Measurements from ENCODE around the gene DNAJC5.

Gene DNAJC5

DNA sequence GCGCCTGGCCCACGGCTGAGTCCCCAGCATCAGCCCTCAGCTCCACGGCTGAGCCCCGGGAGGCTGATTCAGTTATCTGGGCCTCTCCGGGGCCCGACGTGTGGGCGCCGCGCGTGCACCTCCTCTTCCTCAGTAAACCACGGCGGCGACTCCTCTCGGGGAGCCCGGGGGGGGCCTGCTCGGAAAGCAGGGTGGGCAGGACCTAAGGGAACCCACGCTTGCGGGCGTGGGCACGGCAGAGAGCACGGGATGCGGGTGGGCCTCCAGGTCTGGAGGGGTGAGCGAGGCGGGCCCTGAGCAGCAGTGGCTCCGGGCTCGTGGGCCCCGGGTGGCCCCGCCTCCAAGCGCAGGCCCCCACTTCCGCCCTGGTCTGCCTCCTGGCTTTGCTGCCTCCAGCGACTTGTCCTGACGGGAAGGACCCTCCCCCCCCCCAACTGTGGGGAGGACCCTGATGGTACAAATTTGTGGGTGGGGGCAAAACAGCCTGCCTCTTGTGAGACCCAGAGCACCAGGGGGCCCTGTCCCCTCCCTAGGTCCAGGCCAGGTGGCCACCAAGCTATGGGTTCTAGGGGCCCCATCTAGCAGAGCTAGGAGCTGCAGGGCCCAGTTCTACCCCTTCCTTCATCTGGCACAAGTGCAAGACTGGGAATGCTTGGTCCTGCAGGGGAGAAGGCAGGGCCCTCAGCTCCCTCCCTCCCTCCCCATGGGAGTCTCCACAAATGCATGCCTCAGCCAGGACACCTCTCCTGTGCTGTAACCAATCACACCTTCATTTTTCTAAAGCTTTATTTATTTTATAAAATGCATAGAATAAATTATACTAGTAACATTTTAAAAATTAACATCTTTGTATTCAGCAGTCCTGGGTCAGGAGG is 44.4 kb downstream of the DNAJC5 start:
- Histone ChIP-seq H3K9me3 (ENCODE audit: control insufficient read depth, low read depth, low read length) (no peaks in the 10 kb centered on the region), H3K9ac (ENCODE audit: low read length) (no peak overlapping the region), H3K4me3 (ENCODE audit: low read length) (no peak overlapping the region), H3K27me3 (ENCODE audit: control insufficient read depth, insufficient read depth, low read length) (no peaks in the 10 kb centered on the region), H3K4me1 (ENCODE audit: control insufficient read depth, low read depth, low read length) (no peaks in the 10 kb centered on the region), H3K27ac (ENCODE audit: low read length) (no peak overlapping the region), H3K36me3 (ENCODE audit: control insufficient read depth, low read depth, low read length) (peaks cover 21% of the 10 kb centered on the region)

DNA sequence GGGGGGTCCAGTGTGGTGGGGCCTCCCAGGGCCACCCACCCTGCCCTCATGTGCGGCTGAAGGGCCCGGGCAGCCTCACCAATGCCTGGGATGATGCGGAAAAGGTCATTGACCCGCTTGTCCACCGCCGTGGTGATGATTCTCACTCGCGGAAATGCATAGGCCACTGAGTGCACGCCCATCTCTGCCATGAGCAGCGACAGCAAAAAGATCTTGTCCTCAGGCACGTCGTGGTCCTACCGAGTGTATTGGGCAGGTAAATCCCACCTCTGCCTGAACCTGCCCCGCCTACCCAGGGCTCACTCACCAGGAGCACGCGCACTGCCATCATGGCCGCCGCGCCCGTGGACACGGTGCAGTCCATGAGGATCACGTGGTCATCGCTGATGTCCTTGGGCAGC is 45.1 kb downstream of the DNAJC5 start:
- no peaks in the 10 kb centered on the region for H3K9me3 ChIP-seq (ENCODE audit: control insufficient read depth, low read depth, low read length)
- H3K9ac ChIP-seq (ENCODE audit: low read length), result no peak overlapping the region
- no peaks in the 10 kb centered on the region for H3K27me3 ChIP-seq (ENCODE audit: control insufficient read depth, insufficient read depth, low read length)
- H3K4me1 ChIP-seq (ENCODE audit: control insufficient read depth, low read depth, low read length), result no peaks in the 10 kb centered on the region
- no peak overlapping the region for H3K4me3 ChIP-seq (ENCODE audit: low read length)
- H3K27ac ChIP-seq (ENCODE audit: low read length), result no peak overlapping the region
- peaks cover 27% of the 10 kb centered on the region for H3K36me3 ChIP-seq (ENCODE audit: control insufficient read depth, low read depth, low read length)

DNA sequence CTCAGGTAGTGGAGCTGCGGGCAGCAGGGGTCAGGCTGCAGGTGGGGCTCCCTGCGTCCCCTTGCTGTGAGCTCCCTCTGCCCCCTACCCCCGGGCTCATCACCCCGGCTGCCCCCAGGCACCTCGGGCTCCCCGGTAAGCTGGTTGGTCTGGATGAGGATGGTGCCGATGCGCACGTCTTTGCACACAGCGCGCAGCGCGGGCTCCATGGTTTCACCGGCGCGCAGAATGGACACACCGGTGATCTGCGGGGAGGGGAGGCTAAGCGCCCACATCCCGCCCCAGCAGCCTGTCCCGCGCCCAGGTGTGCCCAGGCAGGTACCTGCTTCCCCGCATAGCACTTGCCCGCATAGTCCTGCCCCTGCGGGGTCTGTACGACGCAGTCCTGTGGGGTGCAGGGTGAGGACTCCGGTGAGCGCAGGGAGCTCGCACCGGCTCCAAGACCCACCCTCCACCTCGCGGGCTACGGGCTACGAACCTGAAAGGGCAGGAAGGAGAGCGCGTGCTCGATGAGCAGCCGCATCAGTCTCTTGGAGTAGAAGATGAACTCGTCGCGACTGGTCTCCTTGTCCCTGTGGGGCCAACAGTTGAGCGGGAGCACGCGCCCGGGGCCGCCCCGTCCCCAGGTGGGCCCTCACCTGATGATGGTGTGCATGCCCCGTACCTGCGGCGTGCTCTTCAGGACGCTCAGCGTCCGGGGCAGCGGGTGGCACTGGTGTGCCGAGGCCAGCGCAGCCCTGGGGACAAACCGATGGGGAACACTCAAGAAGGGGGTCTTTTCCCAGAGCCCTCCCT is 45.7 kb downstream of the DNAJC5 start:
- no peaks in the 10 kb centered on the region for H3K9me3 ChIP-seq (ENCODE audit: control insufficient read depth, low read depth, low read length)
- no peak overlapping the region for H3K9ac ChIP-seq (ENCODE audit: low read length)
- no peaks in the 10 kb centered on the region for H3K27me3 ChIP-seq (ENCODE audit: control insufficient read depth, insufficient read depth, low read length)
- no peaks in the 10 kb centered on the region for H3K4me1 ChIP-seq (ENCODE audit: control insufficient read depth, low read depth, low read length)
- H3K36me3 ChIP-seq (ENCODE audit: control insufficient read depth, low read depth, low read length), result peaks cover 29% of the 10 kb centered on the region
- no peak overlapping the region for H3K4me3 ChIP-seq (ENCODE audit: low read length)
- H3K27ac ChIP-seq (ENCODE audit: low read length), result no peak overlapping the region

DNA sequence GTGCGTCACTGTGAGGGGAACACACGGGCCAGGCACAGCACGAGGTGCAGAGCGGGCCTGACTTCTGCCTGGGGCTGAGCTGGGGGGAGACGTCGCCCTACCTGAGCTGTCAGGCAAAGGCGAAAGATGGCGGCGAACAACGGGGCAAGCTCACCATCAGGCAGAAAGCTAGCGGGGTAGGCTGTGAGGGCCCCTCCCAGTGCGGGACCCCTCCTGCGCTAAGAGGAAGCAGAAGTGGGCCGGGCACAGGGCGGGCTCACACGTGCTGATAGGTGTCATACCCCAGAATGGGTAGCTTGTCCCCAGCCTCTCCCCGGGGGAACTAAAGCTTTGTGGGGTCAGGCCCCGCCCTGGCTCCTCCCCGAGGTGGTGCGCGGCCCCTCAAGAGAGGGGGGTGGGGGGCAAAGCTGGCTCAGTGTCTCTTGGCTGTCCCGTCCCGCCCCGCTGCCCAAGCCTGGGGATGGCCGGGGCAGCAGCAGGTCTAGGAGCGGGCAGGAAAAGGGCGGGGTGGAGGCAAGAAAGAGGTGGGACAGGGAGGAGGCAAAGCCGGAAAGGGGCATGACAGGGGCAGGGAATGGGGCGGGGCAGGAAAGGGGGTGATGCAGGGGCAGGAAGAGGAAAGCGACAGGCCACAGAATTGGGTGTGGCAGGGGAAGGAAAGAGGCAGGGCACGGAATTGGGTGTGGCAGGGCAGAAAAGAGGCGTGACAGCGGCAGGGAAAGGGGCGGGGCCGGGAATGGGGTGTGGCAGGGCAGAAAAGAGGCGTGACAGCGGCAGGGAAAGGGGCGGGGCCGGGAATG is 46.6 kb downstream of the DNAJC5 start:
- Histone ChIP-seq H3K9me3 (ENCODE audit: control insufficient read depth, low read depth, low read length) (no peaks in the 10 kb centered on the region), H3K36me3 (ENCODE audit: control insufficient read depth, low read depth, low read length) (peaks cover 32% of the 10 kb centered on the region), H3K9ac (ENCODE audit: low read length) (no peak overlapping the region), H3K27ac (ENCODE audit: low read length) (no peak overlapping the region), H3K27me3 (ENCODE audit: control insufficient read depth, insufficient read depth, low read length) (no peaks in the 10 kb centered on the region), H3K4me3 (ENCODE audit: low read length) (peak overlapping the region; percentile 3), H3K4me1 (ENCODE audit: control insufficient read depth, low read depth, low read length) (no peaks in the 10 kb centered on the region)

DNA sequence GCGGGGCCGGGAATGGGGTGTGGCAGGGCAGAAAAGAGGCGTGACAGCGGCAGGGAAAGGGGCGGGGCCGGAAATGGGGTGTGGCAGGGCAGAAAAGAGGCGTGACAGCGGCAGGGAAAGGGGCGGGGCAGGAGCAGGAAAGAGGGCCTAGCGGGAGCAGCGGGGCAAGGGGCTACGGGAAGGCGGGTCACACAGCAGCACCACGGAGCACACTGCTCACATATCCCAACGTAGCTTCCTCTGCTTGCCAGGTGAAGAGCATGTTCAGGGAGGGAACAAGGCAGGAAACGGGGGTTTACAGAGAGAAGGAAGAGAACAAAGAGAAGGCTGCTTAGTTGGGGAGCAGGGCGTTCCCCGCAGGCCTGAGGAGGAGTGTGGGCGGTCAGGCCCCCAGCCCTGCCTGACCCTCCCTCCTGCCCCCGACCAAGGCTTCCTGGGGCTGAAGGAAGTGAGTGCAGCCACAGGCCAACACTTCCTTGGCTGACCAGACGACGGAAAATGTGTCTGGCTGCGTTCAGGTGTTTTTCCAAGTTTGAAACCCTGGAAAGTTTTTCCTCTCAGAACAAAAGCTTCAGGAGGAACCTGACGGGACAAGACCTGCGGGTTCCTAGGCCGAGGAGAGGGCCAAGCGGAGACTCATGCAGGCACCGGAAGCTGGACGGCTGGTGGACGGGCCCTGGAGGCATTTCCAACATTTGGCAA is 47.5 kb downstream of the DNAJC5 start:
- peaks cover 32% of the 10 kb centered on the region for H3K36me3 ChIP-seq (ENCODE audit: control insufficient read depth, low read depth, low read length)
- no peaks in the 10 kb centered on the region for H3K9me3 ChIP-seq (ENCODE audit: control insufficient read depth, low read depth, low read length)
- peak overlapping the region; percentile 41 for H3K27ac ChIP-seq (ENCODE audit: low read length)

DNA sequence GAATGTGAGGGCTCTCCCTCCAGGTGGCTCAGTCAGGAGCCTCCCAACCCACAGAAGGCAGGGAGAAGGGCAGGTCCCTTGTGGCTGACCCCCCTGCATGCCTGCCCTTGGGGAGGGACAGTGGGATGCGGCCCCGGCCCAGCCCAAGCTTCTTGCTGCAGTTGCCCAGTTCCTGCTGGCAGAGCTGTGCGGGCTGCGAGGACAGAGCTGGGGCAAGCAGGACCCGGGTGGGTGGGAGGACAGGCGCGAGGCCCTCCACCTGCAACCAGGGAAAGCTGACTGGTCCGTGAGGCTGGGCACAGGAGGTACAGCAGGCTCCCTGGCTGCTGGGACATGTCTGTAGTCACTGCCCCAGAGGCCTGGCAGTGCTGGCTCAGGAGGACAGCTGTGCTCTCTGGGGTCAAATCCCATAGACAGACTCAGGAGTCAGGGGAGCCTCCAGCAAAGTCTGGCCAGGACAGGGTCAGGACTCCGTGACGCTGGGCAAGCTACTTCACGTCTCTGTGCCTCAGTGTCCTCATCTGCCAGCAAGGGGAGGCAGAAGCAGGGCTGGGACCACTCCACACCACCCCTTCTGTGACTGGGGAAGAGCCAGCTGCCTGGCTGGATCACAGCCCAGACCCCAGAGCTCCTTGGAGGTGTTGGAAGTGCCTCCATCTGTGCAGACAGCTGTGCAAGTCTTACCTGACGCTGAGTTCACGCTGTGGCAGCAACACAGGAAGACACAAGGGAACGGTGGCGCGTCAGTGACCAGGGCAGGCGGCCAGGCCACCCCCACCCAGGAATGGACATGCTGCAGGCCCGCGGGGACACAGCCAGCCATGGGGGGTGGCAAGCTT is 48.3 kb downstream of the DNAJC5 start:
- no peak overlapping the region for H3K27ac ChIP-seq (ENCODE audit: low read length)
- H3K4me3 ChIP-seq (ENCODE audit: low read length), result no peak overlapping the region
- no peak overlapping the region for H3K9ac ChIP-seq (ENCODE audit: low read length)
- H3K9me3 ChIP-seq (ENCODE audit: control insufficient read depth, low read depth, low read length), result no peaks in the 10 kb centered on the region
- peaks cover 32% of the 10 kb centered on the region for H3K36me3 ChIP-seq (ENCODE audit: control insufficient read depth, low read depth, low read length)
- no peaks in the 10 kb centered on the region for H3K27me3 ChIP-seq (ENCODE audit: control insufficient read depth, insufficient read depth, low read length)
- no peaks in the 10 kb centered on the region for H3K4me1 ChIP-seq (ENCODE audit: control insufficient read depth, low read depth, low read length)

More for the DNA sequence above, 47.5 kb downstream of the DNAJC5 start:
- Histone ChIP-seq H3K4me1 (ENCODE audit: control insufficient read depth, low read depth, low read length) (no peaks in the 10 kb centered on the region), H3K4me3 (ENCODE audit: low read length) (no peak overlapping the region), H3K27me3 (ENCODE audit: control insufficient read depth, insufficient read depth, low read length) (no peaks in the 10 kb centered on the region), H3K9ac (ENCODE audit: low read length) (no peak overlapping the region)

DNA sequence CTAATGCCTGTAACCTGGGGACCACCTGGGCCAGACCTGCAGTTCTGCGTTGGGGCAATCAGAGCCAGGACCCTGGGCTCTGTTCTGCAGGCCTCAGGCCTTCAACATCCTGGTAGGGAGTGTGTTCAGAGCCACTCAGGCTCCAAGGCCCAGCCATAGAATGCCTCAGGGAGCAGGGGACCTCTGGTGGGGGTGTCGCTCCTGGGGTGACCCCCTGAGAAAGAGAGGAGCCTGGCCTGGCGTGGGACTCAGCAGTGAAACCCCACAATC is 48.8 kb downstream of the DNAJC5 start:
- Histone ChIP-seq H3K4me3 (ENCODE audit: low read length) (no peak overlapping the region), H3K27me3 (ENCODE audit: control insufficient read depth, insufficient read depth, low read length) (no peaks in the 10 kb centered on the region), H3K27ac (ENCODE audit: low read length) (no peak overlapping the region), H3K9ac (ENCODE audit: low read length) (no peak overlapping the region), H3K9me3 (ENCODE audit: control insufficient read depth, low read depth, low read length) (no peaks in the 10 kb centered on the region), H3K4me1 (ENCODE audit: control insufficient read depth, low read depth, low read length) (peaks cover 2% of the 10 kb centered on the region), H3K36me3 (ENCODE audit: control insufficient read depth, low read depth, low read length) (peaks cover 32% of the 10 kb centered on the region)

DNA sequence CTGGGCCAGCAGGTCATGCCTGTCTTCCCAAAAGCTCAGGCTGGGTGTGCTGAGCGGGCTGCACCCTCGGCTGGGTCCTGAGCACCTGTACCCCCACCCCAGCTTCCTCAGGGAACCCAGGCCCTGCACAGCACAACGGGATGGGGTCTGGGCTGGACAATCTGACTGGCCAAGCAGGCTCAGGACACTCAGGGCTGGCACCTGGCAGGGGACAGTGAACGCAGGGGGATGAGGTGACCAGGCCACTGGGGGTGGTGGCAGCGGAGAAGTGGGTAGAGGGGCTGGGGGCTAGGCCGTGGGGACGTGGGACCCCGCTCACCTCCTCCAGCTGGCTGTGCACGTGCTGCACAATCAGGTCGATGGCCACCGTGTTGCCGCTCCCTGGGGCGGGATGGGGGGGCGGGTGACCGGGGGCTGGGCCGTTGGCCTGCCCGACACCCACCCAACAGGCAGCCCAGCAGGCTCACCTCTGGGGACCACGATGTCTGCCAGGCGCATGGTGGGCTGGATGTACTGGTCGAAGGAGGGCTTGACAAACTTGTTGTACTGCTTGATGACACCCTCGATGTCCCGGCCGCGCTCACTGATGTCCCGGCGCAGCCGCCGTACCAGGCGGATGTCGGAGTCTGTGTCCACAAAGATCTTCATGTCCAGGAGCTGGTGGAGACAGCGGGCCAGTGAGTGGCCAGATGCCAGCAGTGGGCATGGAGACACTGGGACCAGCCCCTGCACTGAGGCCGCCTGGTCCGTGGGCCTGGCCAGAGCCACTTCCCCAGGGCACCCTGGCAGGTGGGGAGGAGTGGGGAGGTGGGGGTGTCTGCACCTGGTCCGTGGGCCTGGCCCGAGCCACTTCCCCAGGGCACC is 49.4 kb downstream of the DNAJC5 start:
- Histone ChIP-seq H3K36me3 (ENCODE audit: control insufficient read depth, low read depth, low read length) (peaks cover 32% of the 10 kb centered on the region), H3K27ac (ENCODE audit: low read length) (no peak overlapping the region), H3K4me1 (ENCODE audit: control insufficient read depth, low read depth, low read length) (peaks cover 7% of the 10 kb centered on the region), H3K9me3 (ENCODE audit: control insufficient read depth, low read depth, low read length) (no peaks in the 10 kb centered on the region), H3K9ac (ENCODE audit: low read length) (no peak overlapping the region), H3K4me3 (ENCODE audit: low read length) (no peak overlapping the region), H3K27me3 (ENCODE audit: control insufficient read depth, insufficient read depth, low read length) (no peaks in the 10 kb centered on the region)

DNA sequence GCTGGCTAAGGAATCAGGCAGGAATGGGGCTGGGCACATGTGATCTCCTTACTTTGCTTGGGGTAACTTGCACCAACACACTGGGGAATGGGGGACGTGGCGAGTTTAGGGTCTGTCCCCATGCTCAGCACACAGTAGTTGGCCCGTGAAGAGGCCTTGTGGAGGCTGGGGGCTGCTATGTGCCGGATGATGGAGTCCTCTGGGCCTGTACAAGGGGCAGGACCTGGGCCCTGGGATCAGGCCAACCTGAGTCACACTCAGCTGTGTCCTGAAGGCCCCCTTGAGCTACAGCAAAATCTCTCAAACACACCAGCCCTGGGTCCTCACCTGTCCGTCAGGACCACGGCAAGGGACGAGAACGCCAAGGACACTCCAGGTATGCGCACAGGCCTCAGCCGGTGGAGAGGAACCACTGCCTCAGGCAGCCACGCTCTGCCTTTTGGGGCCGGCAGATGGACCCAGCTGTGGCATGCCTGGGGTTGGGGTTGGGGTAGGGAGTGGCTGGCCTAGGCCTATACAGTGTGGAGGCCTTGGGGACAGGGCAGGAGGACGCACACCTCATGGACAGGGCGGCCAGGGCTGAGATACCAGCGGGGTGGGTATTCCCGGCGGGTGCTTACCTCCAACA is 50.2 kb downstream of the DNAJC5 start:
- no peak overlapping the region for H3K9ac ChIP-seq (ENCODE audit: low read length)
- H3K27ac ChIP-seq (ENCODE audit: low read length), result no peak overlapping the region
- peaks cover 28% of the 10 kb centered on the region for H3K36me3 ChIP-seq (ENCODE audit: control insufficient read depth, low read depth, low read length)
- H3K4me1 ChIP-seq (ENCODE audit: control insufficient read depth, low read depth, low read length), result peaks cover 11% of the 10 kb centered on the region
- H3K27me3 ChIP-seq (ENCODE audit: control insufficient read depth, insufficient read depth, low read length), result no peaks in the 10 kb centered on the region
- H3K9me3 ChIP-seq (ENCODE audit: control insufficient read depth, low read depth, low read length), result no peaks in the 10 kb centered on the region
- H3K4me3 ChIP-seq (ENCODE audit: low read length), result no peak overlapping the region
